DMS114 treated with DMSO at 0.1 percent for 48 hours (cell line): ENCODE results near the gene JDP2.
"Not testable (repeated sequence)": the region's sequence is repeated elsewhere in the genome, so short reads cannot be mapped to it uniquely, and the experiment has no call there.

Experiments used
- DNase-seq: peaks from one replicate; lab custom pipeline; 2025; ENCODE audit not compliant: unreplicated experiment; lab: John Stamatoyannopoulos, UW

The JDP2 gene, protein sequence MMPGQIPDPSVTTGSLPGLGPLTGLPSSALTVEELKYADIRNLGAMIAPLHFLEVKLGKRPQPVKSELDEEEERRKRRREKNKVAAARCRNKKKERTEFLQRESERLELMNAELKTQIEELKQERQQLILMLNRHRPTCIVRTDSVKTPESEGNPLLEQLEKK

DNA sequence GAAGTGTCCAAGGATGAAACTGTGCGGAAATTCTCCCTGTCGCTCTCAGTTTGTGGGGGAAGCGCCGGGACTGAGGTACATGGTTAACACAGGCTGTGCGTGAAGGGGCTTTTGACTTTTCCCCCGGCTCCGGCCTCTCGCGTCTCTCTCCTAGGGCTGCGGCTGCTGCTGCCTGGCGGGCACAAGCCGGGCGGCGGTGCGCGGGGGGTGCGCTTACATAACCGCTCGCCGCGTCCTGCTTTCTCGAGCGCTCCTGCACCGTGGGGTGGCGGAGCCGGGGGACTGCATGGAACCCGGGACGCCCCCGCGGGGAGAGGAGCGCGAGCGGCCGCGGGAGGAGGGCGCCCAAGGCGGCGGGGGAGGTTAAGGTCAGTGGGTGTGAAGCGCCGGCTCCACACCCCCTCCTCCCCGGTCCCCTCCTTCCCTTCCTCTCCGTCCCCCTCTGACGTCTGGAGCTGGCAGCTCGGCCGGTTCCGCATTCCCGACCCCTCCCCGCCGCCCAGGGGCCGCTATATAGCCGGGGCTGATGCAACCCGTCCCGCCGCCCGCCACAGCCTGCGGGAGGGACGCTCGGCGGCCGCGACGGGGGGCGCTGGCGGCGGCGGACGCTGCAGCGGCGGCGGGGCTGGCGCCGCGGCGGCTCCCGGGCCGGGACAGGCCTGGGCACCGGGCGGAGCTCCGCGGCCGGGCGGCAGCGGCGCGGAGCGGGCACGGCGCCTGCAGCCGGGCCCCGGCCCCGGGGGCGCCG, at the start of gene JDP2:
JDP2 (plus strand) TSS at position 541 of the 748 bp plus-strand sequence. CDS start 9,899 bp downstream, outside the sequence.
- no peak for DNase-seq

DNA sequence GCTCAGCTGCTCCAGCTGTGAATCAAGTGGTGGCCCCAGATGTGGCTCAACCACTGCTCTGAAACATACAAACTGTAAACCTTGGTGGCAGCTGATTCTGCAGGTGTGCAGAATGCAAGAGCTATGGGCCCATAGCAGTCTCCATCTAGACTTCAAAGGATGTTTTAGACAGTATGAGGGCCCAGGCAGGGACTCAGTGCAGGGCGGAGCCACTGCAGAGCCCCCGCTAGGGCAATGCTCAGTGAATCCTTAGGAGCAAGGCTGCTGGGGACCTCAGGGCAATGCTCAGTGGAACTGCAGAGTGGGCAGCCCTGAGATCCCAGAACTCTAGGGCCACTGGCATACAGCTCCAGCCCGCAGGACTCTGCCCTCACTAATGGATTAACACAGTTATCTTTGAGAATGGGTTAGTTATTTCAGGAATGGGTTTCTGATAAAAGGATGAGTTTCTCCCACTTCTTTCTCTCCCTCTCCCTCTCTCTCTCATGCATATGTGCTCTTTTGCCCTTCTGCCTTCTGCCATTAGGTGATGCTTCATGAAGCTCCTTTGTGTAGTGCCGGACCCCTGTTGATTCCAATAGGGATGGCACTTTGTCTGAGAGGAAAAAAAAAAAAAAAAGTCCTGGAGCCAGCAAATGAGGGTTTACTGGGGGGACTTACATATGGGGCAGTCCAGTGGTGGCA, 48.4 kb upstream of the JDP2 start:
- DNase-seq = no peak

DNA sequence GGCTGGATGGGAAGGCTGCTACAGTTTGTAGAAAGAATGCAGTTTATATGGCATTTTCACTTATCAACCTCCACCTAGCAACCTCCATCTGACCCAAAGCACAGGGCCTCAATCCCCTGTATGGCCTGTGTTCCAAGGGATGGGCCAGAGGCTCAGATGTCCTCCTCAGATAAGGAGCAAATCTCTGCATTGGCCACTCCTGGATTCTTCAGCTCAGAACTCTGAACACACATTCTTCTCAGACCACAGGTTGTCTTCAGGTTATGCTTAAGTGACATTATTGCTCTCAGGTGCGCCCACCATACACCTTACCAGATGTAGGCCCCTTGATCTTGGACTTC, 47.9 kb upstream of the JDP2 start:
- no peak for DNase-seq

DNA sequence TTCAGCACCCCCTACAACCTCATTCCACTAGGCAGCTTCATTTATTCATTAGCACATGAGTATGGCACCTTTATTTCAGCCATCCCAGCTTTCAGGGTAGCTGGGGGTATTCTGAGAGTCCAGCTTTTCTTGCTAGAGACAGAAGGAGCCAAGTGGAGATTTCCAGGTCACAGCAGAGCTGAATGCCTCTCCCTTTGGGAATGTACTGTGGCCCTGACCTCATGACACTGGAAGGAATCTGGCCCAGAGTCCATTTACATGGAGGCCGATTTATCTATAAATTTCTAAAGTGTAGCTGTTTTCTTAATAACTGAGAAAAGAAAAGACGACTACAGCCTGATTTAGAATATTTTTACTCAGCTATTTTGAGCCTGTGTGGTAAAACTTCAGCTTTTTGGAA, 47.2 kb upstream of the JDP2 start:
- DNase-seq = no peak

DNA sequence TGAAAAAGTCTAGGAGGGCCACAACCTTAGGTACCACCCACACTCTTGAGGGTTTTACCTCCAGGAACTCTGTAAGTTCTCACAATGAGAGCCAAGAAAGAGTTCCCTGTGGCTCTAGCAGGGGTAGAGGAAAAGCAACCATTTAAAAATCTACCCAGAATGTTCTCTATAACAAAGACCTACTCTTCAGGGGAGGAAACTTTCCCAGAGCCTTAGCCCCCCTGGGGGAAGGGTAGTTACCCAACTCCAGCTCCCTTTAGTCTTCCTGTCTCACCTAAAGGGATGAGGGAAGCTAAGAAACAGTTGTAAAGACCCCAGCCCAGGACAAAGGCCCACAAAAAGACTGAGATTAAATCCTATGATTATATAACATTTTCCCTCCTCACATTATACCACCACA, 46.2 kb upstream of the JDP2 start:
- no peak for DNase-seq

DNA sequence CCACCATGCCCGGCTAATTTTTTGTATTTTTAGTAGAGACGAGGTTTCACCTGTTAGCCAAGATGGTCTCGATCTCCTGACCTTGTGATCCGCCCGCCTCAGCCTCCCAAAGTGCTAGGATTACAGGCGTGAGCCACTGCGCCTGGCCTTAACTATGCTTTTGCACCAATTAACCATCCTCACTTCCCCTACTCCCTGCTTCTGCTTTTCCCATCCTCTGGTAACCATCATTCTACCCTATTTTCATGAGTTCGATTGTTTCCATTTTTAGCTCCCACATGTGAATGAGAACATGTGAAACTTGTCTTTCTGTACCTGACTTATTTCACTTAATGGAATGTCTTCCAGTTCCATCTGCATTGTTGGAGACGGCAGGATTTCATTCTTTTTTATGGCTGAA, 44.6 kb upstream of the JDP2 start:
- DNase-seq = not testable (repeated sequence)

DNA sequence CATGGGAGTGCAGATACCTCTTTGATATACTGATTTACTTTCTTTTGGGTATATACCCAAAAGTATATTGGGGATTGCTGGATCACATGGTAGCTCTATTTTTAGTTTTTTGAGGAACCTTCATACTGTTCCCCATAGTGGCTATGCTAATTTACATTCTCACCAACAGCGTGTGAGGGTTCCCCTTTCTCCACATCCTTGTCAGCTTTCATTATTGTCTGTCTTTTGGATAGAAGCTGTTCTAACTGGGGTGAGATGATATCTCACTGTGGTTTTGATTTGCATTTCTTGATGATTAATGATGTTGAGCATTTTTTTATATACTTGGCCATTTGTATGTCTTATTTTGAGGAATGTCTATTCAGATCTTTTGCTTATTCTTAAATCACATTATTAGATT, 44.1 kb upstream of the JDP2 start:
- DNase-seq = no peak

DNA sequence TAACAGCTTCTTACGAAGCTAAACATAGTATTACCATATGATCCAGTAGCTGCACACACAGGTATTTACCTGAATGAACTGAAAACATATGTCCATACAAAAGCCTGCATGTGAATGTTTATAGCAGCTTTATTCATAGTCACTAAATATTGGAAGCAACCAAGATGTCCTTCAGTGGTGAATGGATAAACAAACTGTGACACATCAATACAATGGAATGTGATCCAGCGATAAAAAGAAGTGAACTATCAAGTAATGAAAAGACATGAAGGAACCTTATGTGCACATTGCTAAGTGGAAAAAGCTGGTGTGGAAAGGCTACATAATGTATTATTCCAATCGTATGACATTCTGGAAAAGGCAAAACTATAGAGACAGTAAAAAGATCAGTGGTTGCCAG, 38.1 kb upstream of the JDP2 start:
- DNase-seq = no peak

DNA sequence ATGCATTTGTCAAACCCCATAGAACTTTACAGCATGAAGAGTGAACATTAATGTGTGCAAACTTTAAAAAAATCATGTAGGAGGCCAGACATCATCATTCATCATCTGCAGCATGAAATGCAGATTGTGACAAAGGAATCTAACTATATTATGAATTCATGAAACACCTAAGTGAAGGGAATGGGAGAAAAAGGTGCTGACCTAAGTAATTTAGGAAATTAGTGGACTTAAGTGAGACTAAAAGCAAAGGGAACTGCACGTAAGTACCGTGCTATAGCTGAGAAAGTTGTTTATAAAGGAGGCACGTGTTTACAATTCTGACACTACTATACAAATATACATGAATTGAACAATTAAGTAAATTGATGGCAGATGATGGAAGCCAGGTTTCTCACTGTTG, 37.6 kb upstream of the JDP2 start:
- DNase-seq = no peak

DNA sequence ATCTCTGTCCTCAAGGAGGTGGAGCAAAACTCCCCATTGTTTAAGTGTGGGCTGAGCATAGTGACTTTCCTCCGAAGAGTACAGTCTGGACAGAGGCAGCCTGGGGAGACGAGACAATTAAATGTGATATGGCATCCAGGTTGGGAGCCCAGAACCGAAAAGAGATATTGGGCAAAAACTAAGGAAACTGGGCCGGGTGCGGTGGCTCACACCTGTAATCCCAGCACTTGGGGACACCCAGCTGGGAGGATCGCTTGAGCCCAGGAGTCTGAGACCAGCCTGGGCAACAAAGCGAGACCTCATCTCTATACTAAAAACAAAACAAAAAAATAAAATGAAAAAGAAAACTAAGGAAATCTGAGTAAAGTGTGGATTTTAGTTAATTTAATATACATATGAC, 35.9 kb upstream of the JDP2 start:
- no peak for DNase-seq

DNA sequence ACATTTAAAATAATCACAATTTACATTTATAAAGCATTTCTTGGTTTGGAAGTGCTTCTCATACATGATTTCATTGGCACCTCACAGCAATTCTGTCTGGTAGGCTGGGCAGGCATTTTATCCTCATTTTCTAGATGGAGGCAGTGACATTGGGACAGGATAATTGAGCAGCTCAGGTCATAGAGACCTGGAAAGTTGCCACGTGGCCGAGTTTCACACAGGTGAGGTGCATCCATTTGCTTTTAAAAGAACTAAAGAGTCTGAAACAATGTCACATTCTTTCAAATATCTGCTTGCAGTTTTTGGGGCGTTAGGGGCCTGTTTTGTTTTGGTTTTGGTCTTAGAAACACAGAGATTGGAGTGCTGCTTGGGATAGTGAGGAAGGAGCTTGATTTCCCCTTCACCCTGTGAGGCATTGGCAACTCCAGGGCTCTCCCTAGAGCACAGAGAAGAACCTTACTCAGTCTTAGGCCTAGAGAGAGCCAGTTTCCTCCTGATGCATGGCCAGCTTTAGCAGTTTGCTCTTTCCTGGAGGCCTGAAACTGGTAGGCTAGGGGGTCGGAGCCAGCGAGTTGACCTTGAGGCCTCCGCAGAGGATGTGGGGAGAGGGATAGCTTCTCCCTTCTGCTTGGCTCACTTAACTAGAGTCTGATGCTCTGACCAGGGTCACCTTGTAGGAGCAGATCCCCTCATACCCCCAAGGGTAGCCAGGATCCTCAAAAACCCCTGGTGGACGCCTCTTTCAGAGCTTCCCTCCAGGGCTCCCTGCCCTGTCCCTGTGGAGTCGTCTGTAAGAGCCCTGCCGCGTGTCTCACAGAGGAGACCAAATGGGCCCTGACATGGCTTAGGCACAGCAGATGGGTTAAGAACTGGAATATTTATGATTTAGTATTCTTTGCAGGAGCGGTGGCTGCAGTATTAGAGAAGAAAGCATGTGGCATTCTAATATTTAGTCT, 34.9 kb upstream of the JDP2 start:
- DNase-seq = no peak

DNA sequence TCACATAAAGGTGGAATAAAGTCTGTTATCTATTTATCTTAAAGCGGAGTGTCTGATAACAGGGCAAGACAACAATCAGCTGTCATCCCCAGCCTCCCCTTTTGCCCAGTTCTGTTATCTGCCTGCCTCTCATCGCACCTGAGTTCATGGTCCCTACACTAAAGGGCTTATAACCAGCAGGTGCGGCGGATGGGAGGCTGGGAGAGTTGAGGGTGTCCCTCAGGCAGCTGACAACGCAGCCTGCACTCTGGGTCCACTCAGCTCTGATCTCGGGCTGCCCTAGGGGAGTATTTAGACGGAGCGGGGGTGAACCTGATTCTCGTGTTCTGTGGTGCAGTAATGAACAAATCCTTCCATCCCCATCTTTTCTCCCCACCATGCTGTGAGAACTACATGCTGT, 34.0 kb upstream of the JDP2 start:
- DNase-seq = no peak

DNA sequence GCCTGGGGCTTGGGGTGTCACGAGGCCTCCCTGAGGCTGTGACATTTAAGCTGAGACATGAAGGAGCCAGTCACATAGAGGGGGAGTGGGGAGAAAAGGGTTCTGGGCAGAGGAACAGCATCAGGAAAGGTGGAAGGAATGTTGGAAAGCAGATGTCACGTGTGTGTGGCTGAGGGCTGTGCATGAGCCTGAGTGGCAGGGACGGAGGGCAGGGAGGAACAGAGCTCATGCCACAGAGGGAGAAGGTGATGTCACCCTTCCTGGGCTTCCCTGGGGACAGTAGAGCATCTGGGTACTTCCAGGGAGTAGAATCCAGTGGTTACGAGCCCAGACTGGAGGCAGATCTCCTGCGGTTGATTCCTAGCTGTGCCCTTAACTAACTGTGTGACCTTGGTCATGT, 32.0 kb upstream of the JDP2 start:
- no peak for DNase-seq

DNA sequence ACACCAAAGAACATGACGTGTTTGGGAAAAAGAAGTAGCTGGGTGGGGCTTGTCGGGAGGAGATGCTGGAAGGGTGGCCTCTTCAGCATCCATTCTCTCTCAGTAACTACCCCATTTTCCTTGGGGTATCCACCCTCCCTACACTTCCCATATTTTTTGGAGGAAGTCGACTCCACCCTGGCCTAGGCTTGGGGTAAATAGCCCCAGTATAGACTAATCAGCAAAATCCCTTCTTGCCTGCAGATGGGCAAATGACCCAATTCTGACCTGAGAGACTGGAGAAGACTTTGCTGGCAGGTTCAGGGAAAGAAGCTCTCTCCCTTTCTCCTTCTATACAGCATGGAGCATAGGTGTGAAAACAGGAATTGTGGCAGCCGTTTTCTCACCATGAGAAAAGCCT, 28.5 kb upstream of the JDP2 start:
- no peak for DNase-seq

DNA sequence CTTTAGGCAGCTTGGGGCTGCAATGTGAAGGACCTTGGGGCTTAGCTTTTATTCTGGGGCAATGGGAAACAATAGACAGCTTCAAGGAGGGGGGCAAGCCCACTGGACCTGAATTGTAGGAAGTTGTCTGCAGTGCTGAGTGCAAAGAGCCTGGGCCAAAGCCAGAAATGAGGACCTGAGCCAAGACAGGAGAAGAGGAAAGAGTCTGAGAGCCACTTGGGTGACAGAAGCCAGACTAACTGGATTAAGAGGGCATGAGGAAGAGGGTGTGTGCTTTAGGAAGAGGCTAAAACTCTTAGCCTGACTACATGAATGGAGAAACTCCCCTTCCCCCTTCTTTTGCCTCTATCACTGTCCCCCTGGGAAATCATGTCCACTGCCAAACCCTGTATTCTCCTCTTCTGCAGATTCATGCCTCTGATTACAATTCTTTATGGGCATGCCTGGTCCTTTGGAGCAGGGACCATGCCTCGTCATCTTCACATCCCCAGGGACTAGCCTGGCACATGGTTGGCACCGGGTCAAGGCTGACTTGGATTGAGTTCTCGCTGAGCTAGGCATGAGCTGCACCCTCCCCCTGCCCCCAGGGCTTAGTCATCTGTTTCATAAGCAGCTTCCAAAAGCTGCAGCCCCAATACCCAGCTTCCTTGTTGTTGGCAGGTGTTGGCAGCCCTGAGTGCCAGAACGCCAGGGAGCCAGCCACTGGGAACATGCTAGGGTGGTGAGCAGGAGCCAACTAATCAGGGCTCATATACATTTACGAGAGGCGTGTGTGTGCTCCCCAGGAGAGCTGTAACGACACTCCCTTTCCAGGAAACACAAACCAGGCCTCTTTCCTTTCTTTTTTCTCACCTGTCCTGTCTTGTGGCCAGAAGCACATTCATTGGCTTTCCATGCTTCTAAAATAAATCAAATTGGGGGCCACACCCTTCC, 27.7 kb upstream of the JDP2 start:
- no peak for DNase-seq

DNA sequence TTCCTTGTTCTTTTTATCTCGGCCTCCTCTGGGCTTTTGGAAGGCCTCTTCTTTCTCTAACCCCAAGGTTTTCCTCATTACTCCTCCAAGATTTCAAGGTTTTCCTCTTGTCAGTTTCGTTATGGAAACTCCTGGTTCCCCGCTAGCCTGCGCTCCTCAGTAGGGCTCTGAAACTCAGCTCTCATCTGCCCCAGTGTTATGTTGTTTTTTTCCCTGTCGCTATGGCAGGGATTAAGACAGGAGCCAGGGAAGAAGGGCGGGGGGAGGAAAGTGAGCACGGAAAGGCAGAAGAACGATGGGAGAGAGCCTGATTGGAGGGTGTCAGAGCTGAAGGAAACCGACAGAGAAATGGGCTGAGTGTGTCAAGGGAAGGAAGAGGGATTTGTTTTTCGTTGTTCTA, 26.5 kb upstream of the JDP2 start:
- DNase-seq = no peak

DNA sequence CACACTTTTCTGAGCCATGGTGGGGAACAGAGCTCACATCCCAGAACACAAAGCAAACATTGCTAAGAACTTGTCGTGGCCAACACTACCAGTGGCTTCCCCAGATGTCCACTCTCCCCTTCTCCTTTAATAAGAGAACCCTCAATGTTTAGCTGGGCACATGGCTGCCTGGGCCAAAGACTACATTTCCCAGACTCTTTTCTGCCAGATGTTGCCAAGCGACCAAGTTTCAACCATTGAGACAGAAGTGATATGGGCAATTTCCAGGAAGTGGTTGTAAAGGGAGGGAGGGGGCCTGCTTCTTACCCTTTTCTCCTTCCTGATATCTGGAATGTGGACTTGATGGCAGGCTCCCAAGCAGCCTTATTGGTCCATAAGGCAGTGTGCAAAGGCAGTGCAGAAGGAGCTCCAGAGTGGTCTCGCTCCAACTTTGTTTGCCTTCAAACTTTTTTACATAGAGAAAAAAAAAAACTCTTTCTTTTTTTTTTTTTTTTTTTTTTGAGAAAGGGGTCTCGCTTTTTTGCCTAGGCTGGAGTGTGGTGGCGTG, 24.9 kb upstream of the JDP2 start:
- DNase-seq = no peak

DNA sequence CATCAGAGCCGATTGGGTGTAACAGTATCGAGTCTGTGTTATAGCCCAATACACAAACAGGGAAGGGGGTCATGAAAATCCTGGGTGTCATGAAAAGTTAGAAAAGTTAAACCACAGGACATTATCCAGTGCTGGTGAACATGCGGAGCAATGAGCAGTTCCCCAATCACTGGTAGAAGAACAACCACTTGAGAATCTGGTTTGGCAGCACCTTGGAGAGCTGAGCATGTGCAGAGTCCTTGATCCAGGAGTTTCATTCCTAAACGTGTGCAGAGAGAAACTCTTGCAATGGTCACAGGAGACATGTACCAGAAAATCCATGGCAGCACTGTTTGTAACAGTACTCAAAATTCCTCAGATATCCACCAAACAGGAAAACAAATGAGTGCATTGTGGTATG, 23.0 kb upstream of the JDP2 start:
- no peak for DNase-seq

DNA sequence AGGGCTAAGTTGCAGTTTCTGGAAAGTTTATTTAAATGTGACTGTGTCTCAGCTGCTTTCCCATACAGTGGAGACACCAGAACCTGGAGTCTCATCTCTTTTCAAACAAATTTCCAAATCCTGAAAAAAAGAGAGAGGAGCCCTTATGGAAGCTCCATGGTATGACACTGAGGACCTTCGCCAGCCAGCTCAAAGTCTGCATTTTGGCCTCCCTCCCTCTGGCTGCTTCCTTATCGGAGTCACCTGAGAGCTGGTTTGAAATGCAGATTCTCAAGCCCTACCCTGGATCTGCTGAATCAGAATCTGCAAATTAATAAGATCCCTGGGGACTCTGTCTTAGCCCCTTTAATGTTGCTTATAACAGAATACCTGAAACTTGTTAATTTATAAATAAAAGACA, 21.7 kb upstream of the JDP2 start:
- no peak for DNase-seq

DNA sequence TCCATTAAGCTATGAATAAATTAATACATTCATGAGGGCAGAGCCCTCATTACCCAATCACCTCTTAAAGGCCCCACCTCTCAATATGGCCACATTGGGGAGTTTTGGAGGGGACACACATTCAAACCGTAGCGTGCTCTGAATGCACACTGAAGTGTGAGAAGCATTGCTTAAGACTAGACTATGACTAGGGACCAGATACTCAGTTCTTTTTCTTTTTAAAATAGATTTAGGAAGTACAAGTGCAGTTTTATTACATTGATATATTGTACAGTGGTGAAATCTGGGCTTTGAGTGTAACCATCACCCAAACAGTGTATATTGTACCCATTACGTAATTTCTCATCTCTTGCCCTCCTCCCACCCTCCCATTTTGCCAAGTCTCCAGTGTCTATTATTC, 21.0 kb upstream of the JDP2 start:
- DNase-seq = no peak
